Measurements from ENCODE around the gene CAP2.
A peak's percentile ranks its signal among the peaks of the same experiment; 100 is the strongest.

GRCh38 chr6:17392978-17393891 lies at the start of gene CAP2:
- peak; percentile 23 to 60 (median 51) for TF ChIP-seq POLR2A (IDR thresholded peaks at IDR 0.05)
- no peak for TF ChIP-seq CTCF (IDR thresholded peaks at IDR 0.05)

All from body of pancreas (tissue), 4 donors.